Glutamatergic neuron (in vitro differentiated cells): ENCODE data around the gene TMEM72. TPM values are rescaled to one million over a fixed set of nuclear protein-coding genes. Genes with fewer than 3 reads are reported as not detected.
A peak's percentile ranks its signal among the peaks of the same experiment; 100 is the strongest.

Source experiments
- DNase-seq: peaks from one replicate; pipeline ENCODE4 v3.0.0; 2022
- H3K27ac Mint-ChIP-seq: one replicate; pipeline ENCODE4 v1.8.0; 2020; ENCODE audit warnings: mild to moderate bottlenecking, mixed read lengths, inconsistent platforms; ENCODE audit not compliant: unreplicated experiment
- H3K27me3 Mint-ChIP-seq: one replicate; pipeline ENCODE4 v1.8.0; 2020; ENCODE audit warnings: mild to moderate bottlenecking, moderate library complexity, mixed read lengths, inconsistent platforms; ENCODE audit not compliant: unreplicated experiment
- H3K36me3 Mint-ChIP-seq: one replicate; pipeline ENCODE4 v1.8.0; 2020; ENCODE audit warnings: mild to moderate bottlenecking, mixed read lengths, inconsistent platforms; ENCODE audit not compliant: unreplicated experiment
- H3K4me1 Mint-ChIP-seq: one replicate; pipeline ENCODE4 v1.8.0; 2020; ENCODE audit warnings: mild to moderate bottlenecking, low read depth, mixed read lengths, inconsistent platforms; ENCODE audit not compliant: unreplicated experiment
- H3K4me3 Mint-ChIP-seq: one replicate; pipeline ENCODE4 v1.8.0; 2020; ENCODE audit warnings: mild to moderate bottlenecking, mixed read lengths, inconsistent platforms; ENCODE audit not compliant: unreplicated experiment
- H3K9me3 Mint-ChIP-seq: one replicate; pipeline ENCODE4 v1.8.0; 2020; ENCODE audit warnings: mild to moderate bottlenecking, moderate library complexity, mixed read lengths, inconsistent platforms; ENCODE audit not compliant: unreplicated experiment
- total RNA-seq: library from RNA; stranded (reverse); fragmentation: NEBNext Ultra II Directional; extraction: Animal tissue kit (Norgen Biotek cat#: 25700); gene quantifications from one replicate; pipeline ENCODE4 v1.2.1, GENCODE V29; 2021; ENCODE audit not compliant: unreplicated experiment
- TF ChIP-seq, protein P1 (sequence below): fragments of 200-600 bp; sonication (generic); IDR thresholded peaks from one replicate; pipeline ENCODE4 v1.5.0; 2021; ENCODE audit not compliant: partially characterized antibody, unreplicated experiment

TMEM72 gene
- total RNA-seq, 1 donor from 2014 or later, result not detected

GRCh38 chr10:44958196-44958897 is 47.2 kb downstream of the TMEM72 start:
- H3K9me3 Mint-ChIP-seq, result peaks cover 38% of the 10 kb centered on the region
- TF ChIP-seq, protein P1, sequence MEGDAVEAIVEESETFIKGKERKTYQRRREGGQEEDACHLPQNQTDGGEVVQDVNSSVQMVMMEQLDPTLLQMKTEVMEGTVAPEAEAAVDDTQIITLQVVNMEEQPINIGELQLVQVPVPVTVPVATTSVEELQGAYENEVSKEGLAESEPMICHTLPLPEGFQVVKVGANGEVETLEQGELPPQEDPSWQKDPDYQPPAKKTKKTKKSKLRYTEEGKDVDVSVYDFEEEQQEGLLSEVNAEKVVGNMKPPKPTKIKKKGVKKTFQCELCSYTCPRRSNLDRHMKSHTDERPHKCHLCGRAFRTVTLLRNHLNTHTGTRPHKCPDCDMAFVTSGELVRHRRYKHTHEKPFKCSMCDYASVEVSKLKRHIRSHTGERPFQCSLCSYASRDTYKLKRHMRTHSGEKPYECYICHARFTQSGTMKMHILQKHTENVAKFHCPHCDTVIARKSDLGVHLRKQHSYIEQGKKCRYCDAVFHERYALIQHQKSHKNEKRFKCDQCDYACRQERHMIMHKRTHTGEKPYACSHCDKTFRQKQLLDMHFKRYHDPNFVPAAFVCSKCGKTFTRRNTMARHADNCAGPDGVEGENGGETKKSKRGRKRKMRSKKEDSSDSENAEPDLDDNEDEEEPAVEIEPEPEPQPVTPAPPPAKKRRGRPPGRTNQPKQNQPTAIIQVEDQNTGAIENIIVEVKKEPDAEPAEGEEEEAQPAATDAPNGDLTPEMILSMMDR, result no peak
- H3K4me1 Mint-ChIP-seq, result peaks cover 50% of the 10 kb centered on the region
- peaks cover 14% of the 10 kb centered on the region for H3K27me3 Mint-ChIP-seq
- H3K36me3 Mint-ChIP-seq, result peaks cover 10% of the 10 kb centered on the region
- peak overlapping the region; percentile 93 for H3K4me3 Mint-ChIP-seq
- no peak for DNase-seq
- peak overlapping the region; percentile 94 for H3K27ac Mint-ChIP-seq

DNA sequence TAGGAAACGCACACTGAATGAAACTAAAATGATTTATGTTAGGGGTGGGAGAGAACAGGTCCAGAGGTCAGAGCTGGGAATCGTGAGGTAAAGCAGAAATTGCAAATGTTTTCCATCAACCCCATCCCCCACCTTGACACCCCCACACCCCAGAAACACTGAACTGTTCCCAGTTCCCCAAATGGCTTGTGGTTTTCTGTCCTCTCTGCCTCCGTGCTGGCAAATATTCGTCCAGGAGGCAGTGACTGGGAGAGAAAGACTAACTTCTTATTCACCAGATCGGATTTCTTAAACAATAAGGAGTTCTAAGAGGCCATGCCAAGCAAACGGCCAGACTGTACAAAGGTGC is 47.7 kb downstream of the TMEM72 start:
- H3K4me1 Mint-ChIP-seq, result peaks cover 51% of the 10 kb centered on the region
- no peak for DNase-seq
- peak overlapping the region; percentile 94 for H3K27ac Mint-ChIP-seq
- peak overlapping the region; percentile 93 for H3K4me3 Mint-ChIP-seq
- peaks cover 43% of the 10 kb centered on the region for H3K9me3 Mint-ChIP-seq
- TF ChIP-seq, protein P1, result no peak
- H3K27me3 Mint-ChIP-seq, result peaks cover 17% of the 10 kb centered on the region
- peaks cover 10% of the 10 kb centered on the region for H3K36me3 Mint-ChIP-seq

- Mint-ChIP-seq H3K36me3 (peaks cover 10% of the 10 kb centered on the region), H3K9me3 (peaks cover 49% of the 10 kb centered on the region), H3K27me3 (peaks cover 22% of the 10 kb centered on the region), H3K27ac (peak within 1 kb of the TSS; percentile 94), H3K4me3 (peak within 1 kb of the TSS; percentile 94), H3K4me1 (peaks cover 52% of the 10 kb centered on the region)
- TF ChIP-seq, protein P1, result no peak
- peak; percentile 95 for DNase-seq
Observed at GRCh38 chr10:44959247-44960087, 48.3 kb downstream of the TMEM72 start, which contains the start of gene RASSF4. Gene RASSF4, plus strand, starts transcription at chr10:44959802. Its CDS starts 10,401 bp downstream, at chr10:44970203.

DNA sequence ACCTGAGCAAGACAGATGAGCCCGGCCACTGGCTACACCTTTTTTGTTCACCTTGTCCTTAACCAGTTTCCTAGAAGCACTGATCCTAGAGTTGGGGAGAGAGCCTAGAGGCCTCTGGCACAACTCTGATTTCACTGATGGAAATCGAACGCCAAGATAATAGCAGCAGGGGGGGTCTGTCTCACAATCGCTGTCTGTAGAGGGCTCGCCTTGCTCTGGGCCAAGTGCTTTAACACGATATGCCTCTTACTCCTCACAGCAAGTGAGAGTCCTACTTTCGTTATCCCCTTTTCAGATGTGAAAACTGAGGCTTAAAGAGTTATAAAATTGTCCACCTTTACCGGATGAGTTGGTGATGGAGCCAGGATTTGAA is 48.9 kb downstream of the TMEM72 start:
- peaks cover 55% of the 10 kb centered on the region for H3K9me3 Mint-ChIP-seq

More for the DNA sequence above, 48.9 kb downstream of the TMEM72 start:
- Mint-ChIP-seq H3K4me1 (peaks cover 57% of the 10 kb centered on the region), H3K27me3 (peaks cover 27% of the 10 kb centered on the region), H3K4me3 (peak overlapping the region; percentile 94), H3K36me3 (peaks cover 10% of the 10 kb centered on the region), H3K27ac (peak overlapping the region; percentile 86)
- TF ChIP-seq, protein P1, result no peak
- no peak for DNase-seq
